ENCODE results near the gene PHF2.

The PHF2 gene

GRCh38 chr9:93652604-93653592, 76.5 kb downstream of the PHF2 start:
- DNase-seq (ENCODE audit: low spot score): no peak

- DNase-seq (ENCODE audit: low spot score): no peak
These were observed 77.4 kb downstream of the PHF2 start for GRCh38 chr9:93653760-93654159.

GRCh38 chr9:93654351-93654961, 78.1 kb downstream of the PHF2 start:
- no peak for DNase-seq (ENCODE audit: low spot score)

- no peak for DNase-seq (ENCODE audit: low spot score)
These were observed 79.4 kb downstream of the PHF2 start for GRCh38 chr9:93655621-93656425.

- no peak for DNase-seq (ENCODE audit: low spot score)
These were observed 80.2 kb downstream of the PHF2 start for GRCh38 chr9:93656426-93657239.

- DNase-seq (ENCODE audit: low spot score): no peak
These were observed 81.1 kb downstream of the PHF2 start for GRCh38 chr9:93657331-93658111.

GRCh38 chr9:93658184-93658925, 82.0 kb downstream of the PHF2 start:
- no peak for DNase-seq (ENCODE audit: low spot score)

GRCh38 chr9:93659044-93659836, 82.9 kb downstream of the PHF2 start:
- no peak for DNase-seq (ENCODE audit: low spot score)

GRCh38 chr9:93659837-93660177, 83.4 kb downstream of the PHF2 start:
- DNase-seq (ENCODE audit: low spot score): no peak

- DNase-seq (ENCODE audit: low spot score): no peak
These were observed 84.1 kb downstream of the PHF2 start for GRCh38 chr9:93660352-93661046.

- DNase-seq (ENCODE audit: low spot score): no peak
These were observed 85.2 kb downstream of the PHF2 start for GRCh38 chr9:93661591-93661990.

- no peak for DNase-seq (ENCODE audit: low spot score)
These were observed 85.7 kb downstream of the PHF2 start for GRCh38 chr9:93662016-93662638.

- DNase-seq (ENCODE audit: low spot score): no peak
These were observed 86.7 kb downstream of the PHF2 start for GRCh38 chr9:93662952-93663572.

GRCh38 chr9:93663877-93664548, 87.6 kb downstream of the PHF2 start:
- no peak for DNase-seq (ENCODE audit: low spot score)

- no peak for DNase-seq (ENCODE audit: low spot score)
These were observed 88.3 kb downstream of the PHF2 start for GRCh38 chr9:93664549-93665120.

GRCh38 chr9:93665128-93665636, 88.8 kb downstream of the PHF2 start:
- DNase-seq (ENCODE audit: low spot score): no peak
